Astrocyte of the cerebellum (primary cell): ENCODE results near the gene DEGS2.

Experiments
- DNase-seq: peaks from one replicate; pipeline ENCODE4 v3.0.0-alpha.2; 2011; ENCODE audit warnings: low read depth
- H3K4me3 ChIP-seq: 2 replicates; pipeline ENCODE4 v1.5.1; 2011; ENCODE audit warnings: mild to moderate bottlenecking, low read depth, low read length, moderate library complexity
- in situ Hi-C: cut with HindIII; loops from 2 replicates; pipeline ENCODE4 v1.10.0; 2017; ENCODE audit warnings: low sequenced_read_pairs
- TF ChIP-seq, protein P1 (sequence below): IDR thresholded peaks from 2 replicates; pipeline ENCODE4 v1.5.1; 2012; ENCODE audit warnings: low read length, low read depth, moderate library complexity, mild to moderate bottlenecking; ENCODE audit errors: missing control alignments

DEGS2 gene

DNA sequence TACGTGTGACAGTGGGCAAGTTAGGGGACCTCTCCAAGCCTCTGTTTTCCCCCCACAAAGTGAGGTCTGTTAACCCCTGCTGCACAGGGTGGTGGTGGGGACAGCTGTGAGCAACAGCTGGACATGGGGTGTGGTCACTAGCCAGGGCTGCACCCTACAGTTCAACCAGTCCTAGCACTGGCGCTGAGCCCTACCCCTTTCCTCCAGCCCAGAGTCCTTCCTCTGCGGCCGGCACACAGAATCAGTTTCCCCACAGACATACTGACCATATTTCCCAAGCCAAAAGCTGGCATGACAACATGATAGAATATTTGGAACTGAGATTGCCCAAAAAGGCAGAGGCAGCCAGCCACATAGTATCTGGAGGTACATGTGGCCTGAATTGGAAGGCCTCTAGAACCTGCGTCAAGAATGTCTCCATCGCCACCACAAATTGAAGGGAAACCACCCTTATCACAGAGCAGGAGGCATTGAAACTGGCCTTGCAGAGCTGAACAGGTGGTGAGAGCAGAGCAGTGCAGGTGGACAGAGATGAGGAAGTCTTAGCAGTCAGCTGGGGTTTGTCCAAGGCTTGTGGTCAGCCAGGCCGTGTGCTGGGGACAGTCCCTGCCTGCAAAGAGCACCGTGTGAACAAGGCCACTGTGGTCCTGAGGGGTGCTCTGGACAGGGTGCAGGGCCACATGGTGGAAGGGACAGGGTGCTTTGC is 21.2 kb downstream of the DEGS2 start:
- DNase-seq, result no peak
- H3K4me3 ChIP-seq, result no peak overlapping the region
- TF ChIP-seq, protein P1, sequence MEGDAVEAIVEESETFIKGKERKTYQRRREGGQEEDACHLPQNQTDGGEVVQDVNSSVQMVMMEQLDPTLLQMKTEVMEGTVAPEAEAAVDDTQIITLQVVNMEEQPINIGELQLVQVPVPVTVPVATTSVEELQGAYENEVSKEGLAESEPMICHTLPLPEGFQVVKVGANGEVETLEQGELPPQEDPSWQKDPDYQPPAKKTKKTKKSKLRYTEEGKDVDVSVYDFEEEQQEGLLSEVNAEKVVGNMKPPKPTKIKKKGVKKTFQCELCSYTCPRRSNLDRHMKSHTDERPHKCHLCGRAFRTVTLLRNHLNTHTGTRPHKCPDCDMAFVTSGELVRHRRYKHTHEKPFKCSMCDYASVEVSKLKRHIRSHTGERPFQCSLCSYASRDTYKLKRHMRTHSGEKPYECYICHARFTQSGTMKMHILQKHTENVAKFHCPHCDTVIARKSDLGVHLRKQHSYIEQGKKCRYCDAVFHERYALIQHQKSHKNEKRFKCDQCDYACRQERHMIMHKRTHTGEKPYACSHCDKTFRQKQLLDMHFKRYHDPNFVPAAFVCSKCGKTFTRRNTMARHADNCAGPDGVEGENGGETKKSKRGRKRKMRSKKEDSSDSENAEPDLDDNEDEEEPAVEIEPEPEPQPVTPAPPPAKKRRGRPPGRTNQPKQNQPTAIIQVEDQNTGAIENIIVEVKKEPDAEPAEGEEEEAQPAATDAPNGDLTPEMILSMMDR, result no peak
- in situ Hi-C loops, result no loop called here

DNA sequence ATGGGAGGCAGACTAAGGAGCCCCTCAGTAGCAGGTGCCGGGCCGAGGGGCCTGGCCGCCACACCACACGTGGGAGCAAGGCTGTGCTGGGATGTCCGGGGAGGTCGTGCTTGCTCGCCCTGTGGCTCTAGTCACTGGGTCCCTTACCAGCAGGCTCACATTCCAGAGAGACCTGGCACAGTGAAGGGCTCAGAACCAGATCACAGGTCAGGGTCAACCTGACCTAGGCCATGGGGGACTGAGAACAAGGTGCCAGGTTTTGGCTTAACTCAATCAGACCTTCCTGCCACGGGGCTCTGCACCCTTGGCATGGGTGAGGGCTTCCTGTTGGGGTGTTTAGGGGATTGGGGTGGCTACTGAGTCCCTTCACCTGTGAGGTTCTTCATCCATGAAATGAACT is 22.3 kb downstream of the DEGS2 start:
- in situ Hi-C loops, result no loop called here
- TF ChIP-seq, protein P1, result no peak
- DNase-seq, result no peak
- no peak overlapping the region for H3K4me3 ChIP-seq

DNA sequence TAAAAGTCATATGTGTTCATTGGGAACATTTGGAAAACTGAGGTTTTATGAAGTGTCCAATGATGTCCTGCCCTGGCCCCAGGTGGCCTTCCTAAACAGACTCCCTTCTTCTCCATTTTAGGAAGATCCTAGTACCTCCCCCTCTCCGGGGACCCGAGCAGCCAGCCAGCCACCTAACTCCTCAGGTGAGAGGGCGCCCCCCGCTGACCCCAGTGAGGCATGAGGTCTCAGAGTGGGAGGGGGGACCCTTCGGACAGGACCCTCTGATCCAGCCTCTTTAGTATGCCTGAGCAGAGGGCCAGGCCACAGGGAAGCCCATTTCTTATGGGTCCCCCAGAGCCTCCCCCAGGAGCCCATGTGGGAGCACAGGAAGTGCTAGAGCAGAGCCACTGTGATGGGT is 23.7 kb downstream of the DEGS2 start:
- H3K4me3 ChIP-seq, result no peak overlapping the region
- TF ChIP-seq, protein P1, result no peak
- in situ Hi-C loops, result no loop called here
- no peak for DNase-seq

DNA sequence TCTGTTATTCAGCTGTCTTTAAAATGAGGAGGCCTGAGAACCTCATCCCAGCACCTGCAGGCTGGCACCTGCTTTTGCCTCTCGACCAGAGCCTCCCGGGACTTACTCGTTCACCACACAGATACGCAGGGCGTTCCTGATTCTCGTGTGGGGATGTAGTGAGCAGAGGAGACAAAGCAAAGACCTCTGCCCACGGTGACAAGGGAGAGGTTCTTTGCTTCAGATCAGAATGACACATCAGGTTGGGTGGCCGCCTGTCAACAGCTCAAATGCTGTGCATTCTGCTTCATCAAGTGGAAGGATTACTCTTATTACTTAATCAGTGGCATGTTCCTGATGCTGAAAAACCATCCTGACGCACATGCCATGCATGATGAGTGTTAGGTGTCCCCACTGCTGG is 24.4 kb downstream of the DEGS2 start:
- H3K4me3 ChIP-seq, result no peak overlapping the region
- no peak for DNase-seq
- in situ Hi-C loops, result no loop called here
- TF ChIP-seq, protein P1, result no peak

DNA sequence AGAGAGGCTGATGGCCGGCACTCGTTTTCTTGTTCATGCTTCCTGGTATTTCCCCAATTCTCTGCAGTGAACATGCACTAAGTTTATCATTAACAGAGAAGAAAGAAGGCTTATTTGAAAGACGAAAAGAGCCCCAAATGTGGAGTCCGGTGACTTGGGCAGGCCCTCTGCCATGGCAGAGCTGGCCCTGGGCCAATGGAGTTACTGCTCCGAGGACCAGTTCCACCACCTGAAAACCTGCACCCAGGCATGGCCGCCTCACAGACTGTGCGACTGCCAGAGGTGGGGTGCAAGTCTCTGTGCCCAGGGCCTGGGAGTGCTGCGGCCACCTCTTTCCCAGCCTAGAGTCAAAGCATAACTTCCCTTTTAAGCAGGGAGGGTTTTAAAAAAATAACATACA is 24.9 kb downstream of the DEGS2 start:
- no peak overlapping the region for H3K4me3 ChIP-seq
- TF ChIP-seq, protein P1, result no peak
- no peak for DNase-seq
- in situ Hi-C loops, result no loop called here

DNA sequence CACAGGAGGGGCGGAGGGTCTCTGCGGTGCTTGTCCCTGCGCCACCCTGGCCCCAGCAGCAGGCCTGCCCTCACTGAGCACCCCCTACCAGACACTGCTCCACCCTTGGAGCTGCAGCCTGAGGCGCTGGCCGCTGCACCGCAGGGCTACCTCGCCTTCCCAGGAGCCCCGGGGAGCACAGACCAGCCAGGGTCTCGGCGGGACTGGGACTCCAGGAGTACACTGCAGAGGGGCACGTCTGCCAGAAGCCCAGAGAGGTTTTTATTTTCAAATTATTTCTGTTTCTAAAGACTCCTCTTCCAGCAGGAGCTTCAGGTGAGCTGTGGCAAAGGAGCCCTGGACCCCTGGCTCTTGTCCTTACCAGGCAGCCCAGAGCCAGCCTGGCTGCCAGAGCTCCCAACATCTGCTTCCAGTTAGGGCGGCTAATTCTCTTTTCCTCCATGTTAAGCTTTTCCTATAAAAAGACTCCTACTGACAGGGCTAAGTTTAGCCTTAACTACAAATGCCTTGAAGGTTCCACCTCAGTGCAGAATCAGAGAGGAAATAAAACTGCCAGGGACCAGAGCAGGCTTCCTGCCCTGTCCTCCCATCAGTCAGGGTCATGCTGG is 26.4 kb downstream of the DEGS2 start:
- TF ChIP-seq, protein P1, result no peak
- in situ Hi-C loops, result no loop called here
- H3K4me3 ChIP-seq, result no peak overlapping the region
- no peak for DNase-seq
